DMS53 treated with DMSO at 0.1 percent for 48 hours (cell line): ENCODE measurements around the gene KIAA0513.

Experiments
- DNase-seq: peaks from one replicate; lab custom pipeline; 2025; ENCODE audit not compliant: unreplicated experiment; lab: John Stamatoyannopoulos, UW

The KIAA0513 gene

GRCh38 chr16:85129876-85130704 is 102.5 kb downstream of the KIAA0513 start:
- no peak for DNase-seq

DNA sequence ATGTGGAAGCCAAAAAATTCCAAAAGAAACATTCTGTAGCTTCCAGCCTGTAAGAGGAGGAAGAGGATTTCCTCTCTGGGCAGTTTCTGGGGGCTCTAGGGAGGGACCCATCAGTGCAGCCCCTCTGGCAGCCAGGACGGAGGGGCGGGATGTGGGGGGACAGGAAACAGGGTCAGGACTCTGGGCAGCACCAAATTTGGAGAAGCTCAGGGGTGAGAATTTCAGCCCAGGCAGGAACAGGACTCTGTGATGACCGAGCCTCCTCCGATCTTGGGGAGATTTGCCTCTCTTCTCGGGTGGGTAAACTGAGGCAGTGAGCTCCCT is 103.1 kb downstream of the KIAA0513 start:
- no peak for DNase-seq

GRCh38 chr16:85132456-85133289 is 105.1 kb downstream of the KIAA0513 start:
- no peak for DNase-seq

- no peak for DNase-seq
Observed at GRCh38 chr16:85133290-85133599, 105.7 kb downstream of the KIAA0513 start.

- DNase-seq = no peak
Observed at GRCh38 chr16:85134076-85134788, 106.6 kb downstream of the KIAA0513 start.

- no peak for DNase-seq
Observed at GRCh38 chr16:85134789-85135142, 107.2 kb downstream of the KIAA0513 start.

DNA sequence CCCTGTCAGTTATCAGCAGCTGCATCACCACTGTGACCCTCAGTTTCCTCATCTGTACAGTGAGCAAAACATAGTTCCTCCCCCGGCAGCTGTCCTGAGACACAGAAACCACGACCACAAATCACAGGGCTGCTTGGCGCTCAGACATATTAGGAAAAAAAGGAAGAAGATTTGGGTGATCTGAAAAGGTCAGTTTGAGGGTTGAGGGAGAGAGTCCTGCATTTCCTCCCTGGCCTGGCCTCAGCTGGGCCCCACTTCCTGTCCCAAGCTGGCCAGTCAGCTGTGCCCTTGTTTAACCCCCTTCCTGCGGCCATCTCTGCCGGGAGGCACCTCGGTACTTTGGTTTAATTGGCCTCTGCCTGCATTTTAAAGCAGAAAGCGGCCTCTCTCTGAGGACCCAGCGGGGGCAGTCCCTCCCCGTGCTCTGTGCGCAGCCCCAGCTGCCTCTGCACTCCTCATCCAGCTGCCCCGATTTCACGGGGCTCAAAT is 108.7 kb downstream of the KIAA0513 start:
- no peak for DNase-seq

GRCh38 chr16:85136702-85137322 is 109.2 kb downstream of the KIAA0513 start:
- DNase-seq = peak; percentile 63

GRCh38 chr16:85137323-85138072 is 109.9 kb downstream of the KIAA0513 start:
- peak; percentile 64 for DNase-seq

DNA sequence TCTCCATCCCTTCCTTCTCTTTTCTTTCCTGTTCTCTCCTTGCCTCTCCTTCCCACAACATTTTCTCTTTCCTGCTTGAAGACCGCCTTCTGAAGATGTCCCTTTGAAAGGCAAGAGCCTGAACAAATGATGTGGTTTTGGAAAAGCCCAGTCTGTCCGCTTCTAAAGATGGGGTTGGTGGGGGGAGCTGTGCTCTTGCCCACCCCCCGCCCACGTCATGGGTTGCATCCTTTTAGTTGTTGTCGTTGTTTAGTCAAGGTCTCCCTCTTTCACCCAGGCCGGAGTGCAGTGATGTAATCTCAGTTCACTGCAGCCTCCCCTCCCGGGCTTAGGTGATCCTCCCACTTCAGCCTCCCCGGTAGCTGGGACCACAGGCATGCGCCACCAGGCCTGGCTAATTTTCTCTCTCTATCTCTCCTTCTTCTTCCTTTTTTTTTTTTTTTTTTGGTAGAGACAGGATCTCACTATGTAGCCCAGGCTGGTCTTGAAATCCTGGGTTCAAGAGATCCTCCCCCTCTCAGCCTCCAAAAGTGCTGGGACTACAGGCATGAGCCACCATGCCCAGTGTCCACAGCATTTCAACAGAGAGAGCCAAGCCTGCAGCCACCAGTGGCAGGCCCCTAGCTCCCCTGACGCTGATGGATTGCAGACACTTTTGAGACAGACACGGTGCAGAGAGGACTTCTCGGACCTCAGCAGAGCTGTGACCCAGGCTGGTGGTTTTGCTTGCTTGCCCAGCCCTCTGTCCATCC is 110.7 kb downstream of the KIAA0513 start:
- DNase-seq = no peak

DNA sequence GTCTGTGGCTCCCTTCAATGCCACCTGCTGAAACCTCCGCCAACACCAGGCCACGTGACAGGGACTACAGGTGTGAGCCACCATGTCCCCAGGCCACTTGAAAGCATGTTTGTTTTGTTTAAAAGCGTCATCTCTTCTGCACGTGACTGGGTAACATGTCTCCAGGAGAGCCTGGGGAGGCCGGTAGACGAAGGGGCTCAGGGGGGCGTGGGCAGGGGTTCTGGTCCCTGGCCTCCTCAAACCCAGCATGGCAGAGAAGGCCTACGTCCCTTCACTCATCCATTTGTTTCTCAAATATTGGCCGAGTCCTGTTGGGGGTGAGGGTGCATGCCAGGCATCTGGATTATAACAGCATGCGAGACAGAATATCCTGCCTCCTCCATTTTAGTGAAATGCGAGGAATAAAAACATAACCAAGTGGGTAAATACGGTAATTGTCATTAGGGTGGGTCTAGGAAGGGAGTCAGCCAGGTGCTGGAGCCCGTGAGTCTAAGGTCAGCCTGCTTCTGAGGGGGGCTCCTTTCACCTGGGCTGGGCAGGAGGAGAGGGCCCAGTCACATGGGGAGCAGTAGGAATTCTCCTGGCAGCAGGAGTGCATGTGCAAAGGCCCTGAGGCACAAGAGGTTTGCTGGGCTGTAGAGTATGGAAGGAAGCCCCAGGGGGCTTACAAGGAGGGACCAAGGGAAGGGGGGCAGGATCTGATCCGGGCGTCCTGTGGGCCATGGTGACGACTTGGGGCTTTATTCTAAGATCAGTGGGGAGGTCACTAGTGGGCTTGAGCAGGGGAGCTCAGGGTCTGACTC is 111.4 kb downstream of the KIAA0513 start:
- DNase-seq = peak; percentile 84

- DNase-seq = no peak
Observed at GRCh38 chr16:85139881-85140339, 112.3 kb downstream of the KIAA0513 start.

DNA sequence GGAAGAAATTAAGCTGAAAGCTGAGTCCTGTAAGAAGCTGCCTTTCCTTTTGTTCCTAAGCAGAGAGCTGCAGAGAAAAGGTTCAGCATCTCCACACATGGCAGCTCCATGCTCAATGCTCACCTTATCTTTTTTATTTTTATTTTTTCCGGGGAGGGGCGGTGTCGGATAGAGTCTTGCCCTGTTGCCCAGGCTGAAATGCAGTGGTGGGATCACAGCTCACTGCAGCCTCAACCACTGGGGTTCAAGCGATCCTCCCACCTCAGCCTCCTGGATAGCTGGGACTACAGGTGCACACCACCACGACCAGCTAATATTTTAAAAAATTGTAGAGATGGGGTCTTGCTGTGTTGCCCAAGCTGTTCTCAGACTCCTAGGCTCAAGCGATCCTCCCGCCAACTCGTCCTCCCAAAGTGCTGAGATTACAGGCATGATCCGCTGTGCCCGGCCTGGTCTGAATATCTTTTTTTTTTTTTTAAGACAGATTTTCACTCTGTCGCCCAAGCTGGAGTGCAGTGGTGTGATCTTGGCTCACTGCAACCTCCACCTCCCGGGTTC is 112.9 kb downstream of the KIAA0513 start:
- DNase-seq = no peak

- DNase-seq = no peak
Observed at GRCh38 chr16:85141491-85142128, 114.0 kb downstream of the KIAA0513 start.

GRCh38 chr16:85142129-85142513 is 114.5 kb downstream of the KIAA0513 start:
- no peak for DNase-seq

- no peak for DNase-seq
Observed at GRCh38 chr16:85142771-85143211, 115.2 kb downstream of the KIAA0513 start.
